Measurements from ENCODE around the gene SACM1L.

Gene SACM1L

DNA sequence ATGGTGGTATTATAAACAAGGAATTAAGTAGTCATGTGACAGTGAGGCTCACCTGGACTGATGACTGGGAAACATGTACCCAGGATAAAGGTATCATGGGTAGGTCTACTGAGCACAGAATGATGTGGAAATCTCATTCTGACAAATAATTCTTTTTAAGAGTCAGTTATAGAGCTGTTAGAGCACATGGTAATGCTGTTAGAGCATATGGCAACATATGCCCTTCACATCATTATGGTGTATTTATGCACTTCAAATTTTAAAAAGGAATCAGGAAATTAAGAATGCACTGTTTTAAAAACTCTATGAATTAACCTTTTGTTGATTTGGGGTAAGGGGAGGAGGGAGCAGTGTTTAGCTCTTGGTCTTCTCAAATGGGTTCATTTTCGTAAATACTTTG, 105.5 kb downstream of the SACM1L start:
- TF ChIP-seq, protein P1, sequence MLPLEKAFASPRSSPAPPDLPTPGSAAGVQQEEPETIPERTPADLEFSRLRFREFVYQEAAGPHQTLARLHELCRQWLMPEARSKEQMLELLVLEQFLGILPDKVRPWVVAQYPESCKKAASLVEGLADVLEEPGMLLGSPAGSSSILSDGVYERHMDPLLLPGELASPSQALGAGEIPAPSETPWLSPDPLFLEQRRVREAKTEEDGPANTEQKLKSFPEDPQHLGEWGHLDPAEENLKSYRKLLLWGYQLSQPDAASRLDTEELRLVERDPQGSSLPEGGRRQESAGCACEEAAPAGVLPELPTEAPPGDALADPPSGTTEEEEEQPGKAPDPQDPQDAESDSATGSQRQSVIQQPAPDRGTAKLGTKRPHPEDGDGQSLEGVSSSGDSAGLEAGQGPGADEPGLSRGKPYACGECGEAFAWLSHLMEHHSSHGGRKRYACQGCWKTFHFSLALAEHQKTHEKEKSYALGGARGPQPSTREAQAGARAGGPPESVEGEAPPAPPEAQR (tag by site-specific recombination; IDR thresholded peaks at IDR 0.05): no peak
- TF ChIP-seq HOXA7 (CRISPR knock-in tag; IDR thresholded peaks at IDR 0.05; ENCODE audit: borderline replicate concordance) (no peak), YY2 (tag by site-specific recombination; IDR thresholded peaks at IDR 0.05) (no peak)
- ChIA-PET POLR2A (no interaction called here), CTCF (interaction anchor here (0.6 kb wide), 1 partner anchor 274 kb away, joined by 3 read pairs; no protein-coding TSS in a partner anchor)
- Histone ChIP-seq H3K4me1 (ENCODE audit: control insufficient read depth, insufficient read depth, low read length) (no peaks in the 10 kb centered on the region), H3K27ac (ENCODE audit: extremely low read depth, low read depth, low read length) (no peak overlapping the region), H3K36me3 (ENCODE audit: control insufficient read depth in 2 of 2, insufficient read depth in 1 of 2, low read length in 2 of 2) (no peaks in the 10 kb centered on the region), H3K9me3 (ENCODE audit: control insufficient read depth, insufficient read depth, low read depth, low read length) (no peaks in the 10 kb centered on the region), H3K4me3 (ENCODE audit: low read depth, low read length) (no peak overlapping the region)

All from HEK293 (cell line).